ENCODE data around the gene SPATA33. TPM values are rescaled to one million over a fixed set of nuclear protein-coding genes. Genes with fewer than 3 reads are reported as not detected.

The SPATA33 gene
- 4.8 TPM for total RNA-seq

- peak; percentile 78 for DNase-seq
These were observed at the start of gene SPATA33, which contains the start of gene CHMP1A for GRCh38 chr16:89657442-89658220. Gene SPATA33 (plus strand): TSS chr16:89657836. CDS start chr16:89657912, 76 bp downstream. Gene CHMP1A (minus strand): TSS chr16:89657708. CDS start chr16:89657588, 120 bp downstream.

GRCh38 chr16:89607937-89608740 is 49.5 kb upstream of the SPATA33 start:
- DNase-seq, result no peak

GRCh38 chr16:89610108-89610453 is 47.6 kb upstream of the SPATA33 start:
- no peak for DNase-seq

DNA sequence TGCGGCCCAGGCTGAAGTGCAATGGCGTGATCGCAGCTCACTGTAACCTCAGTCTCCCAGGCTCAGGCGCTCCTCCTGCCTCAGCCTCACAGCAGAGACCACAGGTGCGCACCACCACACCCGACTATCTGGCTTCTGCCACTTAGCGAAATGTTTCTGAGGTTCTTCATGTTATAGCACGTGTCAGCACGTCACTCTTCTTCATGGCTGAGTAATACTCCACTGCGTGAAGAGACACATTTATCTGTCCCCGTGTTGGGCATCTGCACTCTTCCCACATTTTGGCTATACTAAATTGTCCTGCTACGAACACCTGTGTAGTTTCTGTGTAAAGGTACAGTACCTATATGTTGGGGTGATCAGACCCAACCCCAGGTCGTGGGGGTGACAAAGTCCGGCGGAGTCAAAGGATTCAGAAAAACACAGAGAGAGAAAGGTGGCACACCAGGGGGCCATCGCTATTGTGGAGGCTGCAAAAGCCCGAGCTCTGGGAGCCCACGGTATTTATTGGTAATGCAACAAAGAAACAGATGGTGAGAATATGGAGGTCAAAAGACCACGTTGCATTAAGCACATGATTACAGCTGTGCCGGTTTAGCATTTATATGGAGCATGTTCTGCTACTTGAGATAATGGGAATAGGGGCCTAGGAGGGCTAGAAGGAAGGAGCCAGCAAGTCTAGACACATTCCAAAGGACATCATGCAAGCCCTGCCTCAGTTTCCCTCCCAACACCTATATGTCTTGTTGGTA is 45.0 kb upstream of the SPATA33 start:
- no peak for DNase-seq

DNA sequence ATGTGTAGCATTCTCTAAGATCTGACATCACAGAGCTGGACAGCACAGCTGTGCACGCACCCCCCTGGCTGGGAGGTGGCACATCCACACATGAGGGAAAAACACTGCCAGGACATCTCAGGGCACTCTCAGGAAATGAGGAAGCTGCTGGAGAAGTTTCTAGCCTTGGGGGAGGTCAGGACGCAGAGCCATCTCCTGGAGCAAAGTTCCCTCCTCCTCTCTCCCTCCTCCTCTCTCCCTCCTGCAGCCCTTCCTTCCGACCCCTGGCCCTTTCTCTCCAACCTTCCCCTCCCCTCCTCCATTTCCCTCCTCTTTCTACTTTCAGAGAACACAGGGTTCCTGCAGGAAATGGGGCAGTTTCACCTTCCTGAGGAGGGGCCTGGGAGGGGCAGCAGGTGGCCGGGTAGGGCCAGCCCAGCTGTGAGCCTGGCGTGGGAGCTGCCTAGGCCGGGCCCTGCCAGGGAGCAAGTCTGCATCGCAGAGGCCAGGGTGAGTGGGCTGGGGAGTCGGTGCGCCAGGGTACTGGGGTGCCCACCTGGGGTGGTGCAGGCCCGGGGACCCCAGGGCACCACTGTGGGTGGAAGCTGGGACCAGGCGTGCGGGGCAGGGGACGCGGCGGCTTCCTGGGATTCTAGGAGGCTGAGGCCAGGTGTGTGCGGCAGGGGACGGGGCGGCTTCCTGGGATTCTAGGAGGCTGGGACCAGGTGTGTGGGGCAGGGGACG is 44.2 kb upstream of the SPATA33 start, which contains the start of gene DPEP1:
DPEP1 (plus strand) TSS at position 412 of the 723 bp plus-strand sequence. CDS start 16,769 bp downstream, outside the sequence.
- no peak for DNase-seq

GRCh38 chr16:89613954-89614459 is 43.6 kb upstream of the SPATA33 start:
- no peak for DNase-seq

- no peak for DNase-seq
These were observed 42.5 kb upstream of the SPATA33 start for GRCh38 chr16:89615176-89615575.

- no peak for DNase-seq
These were observed 42.0 kb upstream of the SPATA33 start for GRCh38 chr16:89615596-89616090.

GRCh38 chr16:89616623-89617022 is 41.0 kb upstream of the SPATA33 start:
- no peak for DNase-seq

DNA sequence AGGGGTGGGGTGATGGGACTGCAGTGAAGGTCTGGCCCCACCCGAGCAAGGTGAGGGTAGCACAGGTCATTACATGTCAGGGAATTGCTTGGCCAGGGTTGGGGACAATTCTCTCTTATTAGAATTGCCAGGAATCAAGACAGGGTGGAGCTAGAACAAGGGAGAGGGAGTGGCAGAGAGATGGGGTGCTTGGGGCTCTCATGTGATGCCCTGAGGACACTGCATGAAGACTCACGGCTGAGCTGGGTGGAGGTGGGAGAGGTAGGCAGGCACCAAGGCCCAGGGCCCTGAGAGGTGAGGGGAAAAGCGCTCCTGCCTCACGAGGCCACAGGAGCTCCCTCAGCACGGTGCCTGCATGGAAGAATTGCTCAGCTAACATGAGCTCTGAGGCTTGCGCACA is 40.6 kb upstream of the SPATA33 start:
- no peak for DNase-seq

DNA sequence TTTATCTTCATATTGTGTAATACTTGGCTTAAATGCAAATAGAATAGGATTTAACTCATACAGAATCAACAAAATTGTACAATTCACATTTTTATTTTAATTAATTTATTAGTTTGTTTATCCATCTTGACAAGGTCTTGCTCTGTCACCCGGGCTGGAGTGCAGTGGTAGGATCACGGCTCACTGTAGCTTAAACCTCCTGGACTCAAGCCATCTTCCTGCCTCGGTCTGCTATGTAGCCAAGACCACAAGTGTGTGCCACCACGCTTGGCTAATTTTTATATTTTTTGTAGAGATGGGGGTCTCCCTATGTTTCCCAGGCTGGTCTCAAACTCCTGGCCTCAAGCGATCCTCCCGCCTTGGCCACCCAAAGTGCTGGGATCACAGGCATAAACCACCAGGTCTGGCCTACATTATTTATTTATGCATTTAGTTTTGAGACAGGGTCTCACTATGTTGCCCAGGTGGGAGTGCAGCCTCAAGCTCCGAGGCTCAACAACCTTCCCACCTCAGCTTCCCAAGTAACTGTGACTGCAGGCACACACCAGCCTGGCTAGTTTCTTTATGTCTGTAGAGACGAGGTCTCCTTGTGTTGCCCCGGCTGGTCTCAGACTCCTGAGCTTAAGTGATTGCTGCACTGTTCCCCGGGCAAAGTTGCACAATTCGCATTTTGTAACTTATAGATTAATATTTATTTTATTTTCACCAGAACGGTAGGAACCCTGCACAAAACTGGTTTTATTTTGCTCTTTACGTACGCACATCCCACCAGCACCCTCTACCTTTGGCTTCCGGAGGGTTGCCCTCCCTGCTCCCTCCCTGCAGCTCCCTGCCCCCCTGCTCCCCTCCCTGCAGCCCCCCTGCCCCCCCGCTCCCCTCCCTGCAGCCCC is 39.3 kb upstream of the SPATA33 start:
- no peak for DNase-seq

DNA sequence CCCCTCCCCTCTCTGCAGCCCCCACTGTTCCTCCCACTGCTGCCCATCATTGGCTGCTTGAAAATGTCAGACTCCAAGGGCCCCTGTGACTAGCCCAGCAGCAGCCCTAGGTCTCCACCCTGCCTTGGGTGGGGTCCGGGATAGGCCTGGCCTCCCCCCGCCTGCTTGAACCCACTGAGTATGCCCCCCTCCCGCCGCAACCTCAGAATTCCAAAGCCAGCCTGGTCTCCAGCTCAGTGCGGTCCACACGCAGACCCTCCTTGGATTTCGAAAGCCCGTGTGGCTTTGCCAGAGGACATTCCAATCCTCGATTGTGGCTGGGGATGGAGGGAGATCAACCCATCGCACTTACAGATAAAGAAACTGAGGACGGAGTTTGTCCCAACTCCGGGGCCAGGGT is 37.8 kb upstream of the SPATA33 start:
- DNase-seq, result no peak

DNA sequence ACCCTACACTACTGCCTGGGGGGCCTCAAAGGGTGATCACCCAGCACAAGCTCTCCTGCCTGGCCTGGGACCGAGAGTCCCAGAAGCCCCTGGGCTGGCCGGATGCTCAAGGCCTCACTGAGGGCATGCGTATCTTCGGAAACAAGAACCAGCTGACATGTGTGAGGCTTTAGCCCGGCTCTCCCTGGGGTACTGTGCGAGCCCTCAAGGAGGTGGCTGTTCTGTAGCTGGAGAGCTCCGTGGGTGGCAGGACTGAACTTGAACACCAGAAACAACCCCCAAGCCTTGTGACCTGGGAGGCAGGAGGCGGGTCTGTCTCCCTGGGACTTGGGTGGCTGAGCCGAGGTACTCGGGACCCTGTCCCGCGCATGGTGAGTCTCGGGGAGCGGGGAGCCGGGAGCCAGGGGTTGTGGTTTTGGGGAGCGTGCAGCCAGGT is 37.2 kb upstream of the SPATA33 start:
- no peak for DNase-seq

GRCh38 chr16:89621136-89621697 is 36.4 kb upstream of the SPATA33 start:
- DNase-seq, result no peak

- no peak for DNase-seq
These were observed 35.8 kb upstream of the SPATA33 start for GRCh38 chr16:89621698-89622409.

DNA sequence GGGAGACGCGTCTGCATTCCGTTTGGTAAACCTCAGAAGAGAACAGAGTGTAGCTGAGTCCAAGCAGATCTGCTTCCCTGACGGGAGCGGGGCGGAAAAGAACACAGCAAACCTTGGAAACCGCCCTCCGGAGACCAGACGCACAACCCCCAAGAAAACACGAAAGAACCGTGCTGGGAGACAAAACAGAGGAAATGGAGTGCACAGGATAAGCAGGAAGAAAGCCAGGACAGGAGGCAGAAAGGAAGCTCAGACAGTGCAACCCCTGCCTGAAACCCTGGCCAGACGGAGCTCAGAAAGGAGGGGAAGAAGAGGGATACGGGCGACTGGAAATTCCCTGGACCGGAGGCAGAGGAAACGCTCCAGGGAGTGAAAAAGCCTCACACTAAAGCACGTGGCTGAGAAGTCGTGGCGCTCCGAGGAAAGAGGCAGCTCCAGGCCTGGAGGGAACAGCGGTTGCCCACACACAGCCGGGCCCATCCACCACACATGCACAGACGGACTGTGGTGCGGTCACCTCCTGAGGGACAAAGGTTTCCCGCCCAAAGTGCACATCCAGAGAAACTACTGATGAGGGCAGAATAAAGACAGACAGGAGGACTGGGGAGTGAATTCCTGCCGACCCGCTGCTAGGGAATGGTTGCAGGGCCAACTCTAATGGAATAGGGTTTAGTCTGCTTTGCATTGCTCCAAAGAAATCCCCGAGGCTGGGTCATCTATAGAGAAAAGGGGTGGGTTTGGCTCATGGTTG is 34.0 kb upstream of the SPATA33 start:
- DNase-seq, result no peak

GRCh38 chr16:89624777-89625761 is 32.6 kb upstream of the SPATA33 start:
- DNase-seq, result no peak
